Smooth muscle cell (in vitro differentiated cells): ENCODE data around the gene SORBS1. TPM values are rescaled to one million over a fixed set of nuclear protein-coding genes. Genes with fewer than 3 reads are reported as not detected.

Experiments used
- DNase-seq: peaks from one replicate; lab custom pipeline; 2025; ENCODE audit not compliant: unreplicated experiment; lab: John Stamatoyannopoulos, UW
- H2AFZ ChIP-seq: fragments of 200-600 bp; sonication (generic); 2 replicates; pipeline ENCODE4 v1.6.0; 2016; ENCODE audit warnings: antibody characterized with exemption, low read depth, mild to moderate bottlenecking
- H3F3A ChIP-seq: fragments of 200-600 bp; sonication (generic); 2 replicates; pipeline ENCODE4 v1.6.0; 2017; ENCODE audit warnings: antibody characterized with exemption, low read depth
- H3K27ac ChIP-seq: fragments of 200-600 bp; sonication (generic); 2 replicates; pipeline ENCODE4 v1.5.1; 2016; ENCODE audit warnings: low read depth, mild to moderate bottlenecking
- H3K27me3 ChIP-seq: fragments of 200-600 bp; sonication (generic); 2 replicates; pipeline ENCODE4 v1.6.1; 2016; ENCODE audit warnings: low read depth, mild to moderate bottlenecking
- H3K36me3 ChIP-seq: fragments of 200-600 bp; sonication (generic); 2 replicates; pipeline ENCODE4 v1.5.1; 2016; ENCODE audit warnings: low read depth
- H3K4me1 ChIP-seq: fragments of 200-600 bp; sonication (generic); 2 replicates; pipeline ENCODE4 v1.5.1; 2016; ENCODE audit warnings: low read depth
- H3K4me2 ChIP-seq: fragments of 200-600 bp; sonication (generic); 2 replicates; pipeline ENCODE4 v1.6.0; 2016; ENCODE audit warnings: mild to moderate bottlenecking
- H3K4me3 ChIP-seq: fragments of 200-600 bp; sonication (generic); 2 replicates; pipeline ENCODE4 v1.5.1; 2016; ENCODE audit warnings: mild to moderate bottlenecking
- H3K79me2 ChIP-seq: fragments of 200-600 bp; sonication (generic); 2 replicates; pipeline ENCODE4 v1.6.0; 2016; ENCODE audit warnings: low read depth, mild to moderate bottlenecking
- H3K9ac ChIP-seq: fragments of 200-600 bp; sonication (generic); 2 replicates; pipeline ENCODE4 v1.6.0; 2016; ENCODE audit warnings: low read depth
- H3K9me3 ChIP-seq: fragments of 200-600 bp; sonication (generic); replicated peaks from 2 replicates; pipeline ENCODE4 v1.5.1; 2016; ENCODE audit warnings: low read depth
- H4K20me1 ChIP-seq: fragments of 200-600 bp; sonication (generic); 2 replicates; pipeline ENCODE4 v1.6.0; 2016; ENCODE audit warnings: low read depth
- CTCF ChIP-seq: fragments of 200-600 bp; sonication (generic); IDR thresholded peaks from 2 replicates; pipeline ENCODE4 v1.5.1; 2017; ENCODE audit warnings: borderline replicate concordance, mild to moderate bottlenecking, antibody characterized with exemption; ENCODE audit not compliant: insufficient read depth, poor library complexity, severe bottlenecking
- WGBS: methylation state at CpG from one replicate; pipeline ENCODE4 v1.1.7; 2016; ENCODE audit warnings: low lambda C conversion rate; 5-methylcytosine and 5-hydroxymethylcytosine counted together
- polyA plus RNA-seq: library from polyadenylated mRNA; unstranded; fragments of >200 nt; fragmentation: Nextera tagmentation; extraction: Ambion mirVana; gene quantifications from 2 replicates; pipeline ENCODE4 v1.2.1, GENCODE V29; 2016
- total RNA-seq: library from RNA; depleted of rRNA; stranded (reverse); fragments of >200 nt; gene quantifications from 2 replicates; pipeline ENCODE4 v1.2.3, GENCODE V29; 2014

The SORBS1 gene
- total and polyA plus RNA-seq, 2 experiments from 2014 or later = 14.6 to 21.0 TPM

- DNase-seq = no peak
- 91% methylated on average over 16 of the region's 16 CpGs for WGBS
- H3K9me3 ChIP-seq = no peaks in the 10 kb centered on the region
- H3K79me2 ChIP-seq = no peaks in the 10 kb centered on the region
- no peaks in the 10 kb centered on the region for H3F3A ChIP-seq
- H3K27ac ChIP-seq = no peak overlapping the region
- no peaks in the 10 kb centered on the region for H3K36me3 ChIP-seq
- H4K20me1 ChIP-seq = peaks cover 7% of the 10 kb centered on the region
- no peak for TF ChIP-seq CTCF
- no peaks in the 10 kb centered on the region for H3K27me3 ChIP-seq
- H3K4me3 ChIP-seq = no peak overlapping the region
- H3K9ac ChIP-seq = no peak overlapping the region
- no peak overlapping the region for H3K4me2 ChIP-seq
- H2AFZ ChIP-seq = no peak overlapping the region
- no peaks in the 10 kb centered on the region for H3K4me1 ChIP-seq
Observed at GRCh38 chr10:95415621-95416031, 145.5 kb downstream of the SORBS1 start.

DNA sequence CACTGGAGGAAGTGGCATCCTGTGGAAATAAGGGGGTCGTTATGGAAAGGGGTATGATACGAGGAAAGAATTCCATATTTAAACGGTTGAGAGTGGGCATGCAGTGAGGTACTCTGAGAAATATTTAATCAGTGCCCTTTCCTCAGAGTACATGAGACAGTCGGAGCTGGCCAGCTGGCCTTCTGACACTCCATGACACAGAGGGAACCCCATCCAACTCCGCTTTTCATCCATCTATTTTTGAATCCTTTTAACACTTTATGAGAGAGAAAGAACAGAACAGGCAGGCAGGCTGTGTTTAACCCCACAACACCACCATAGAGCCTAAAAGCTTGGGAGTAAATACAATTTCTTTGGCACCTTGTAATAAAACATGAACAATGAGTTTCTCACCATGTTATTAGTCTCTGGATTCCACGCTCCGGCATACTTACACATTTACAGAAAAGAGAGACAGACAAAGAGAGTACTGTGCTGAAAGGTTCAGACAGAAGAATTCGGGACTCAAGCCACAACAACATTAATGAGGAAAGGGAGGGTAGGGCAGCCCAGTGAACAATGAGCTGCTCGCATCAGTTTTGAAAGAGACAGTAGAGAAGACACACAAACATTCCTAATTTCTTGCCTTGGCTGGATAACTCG is 146.2 kb downstream of the SORBS1 start:
- TF ChIP-seq CTCF = no peak
- no peaks in the 10 kb centered on the region for H3K9me3 ChIP-seq
- H3K36me3 ChIP-seq = no peaks in the 10 kb centered on the region
- peaks cover 7% of the 10 kb centered on the region for H4K20me1 ChIP-seq
- H3K4me1 ChIP-seq = peaks cover under 1% of the 10 kb centered on the region
- no peak overlapping the region for H3K4me2 ChIP-seq
- no peak overlapping the region for H2AFZ ChIP-seq
- WGBS = 83% methylated on average over 10 of the region's 10 CpGs
- H3K4me3 ChIP-seq = no peak overlapping the region
- H3K27ac ChIP-seq = no peak overlapping the region
- H3K79me2 ChIP-seq = no peaks in the 10 kb centered on the region
- no peak for DNase-seq
- no peaks in the 10 kb centered on the region for H3F3A ChIP-seq
- no peaks in the 10 kb centered on the region for H3K27me3 ChIP-seq
- H3K9ac ChIP-seq = no peak overlapping the region

DNA sequence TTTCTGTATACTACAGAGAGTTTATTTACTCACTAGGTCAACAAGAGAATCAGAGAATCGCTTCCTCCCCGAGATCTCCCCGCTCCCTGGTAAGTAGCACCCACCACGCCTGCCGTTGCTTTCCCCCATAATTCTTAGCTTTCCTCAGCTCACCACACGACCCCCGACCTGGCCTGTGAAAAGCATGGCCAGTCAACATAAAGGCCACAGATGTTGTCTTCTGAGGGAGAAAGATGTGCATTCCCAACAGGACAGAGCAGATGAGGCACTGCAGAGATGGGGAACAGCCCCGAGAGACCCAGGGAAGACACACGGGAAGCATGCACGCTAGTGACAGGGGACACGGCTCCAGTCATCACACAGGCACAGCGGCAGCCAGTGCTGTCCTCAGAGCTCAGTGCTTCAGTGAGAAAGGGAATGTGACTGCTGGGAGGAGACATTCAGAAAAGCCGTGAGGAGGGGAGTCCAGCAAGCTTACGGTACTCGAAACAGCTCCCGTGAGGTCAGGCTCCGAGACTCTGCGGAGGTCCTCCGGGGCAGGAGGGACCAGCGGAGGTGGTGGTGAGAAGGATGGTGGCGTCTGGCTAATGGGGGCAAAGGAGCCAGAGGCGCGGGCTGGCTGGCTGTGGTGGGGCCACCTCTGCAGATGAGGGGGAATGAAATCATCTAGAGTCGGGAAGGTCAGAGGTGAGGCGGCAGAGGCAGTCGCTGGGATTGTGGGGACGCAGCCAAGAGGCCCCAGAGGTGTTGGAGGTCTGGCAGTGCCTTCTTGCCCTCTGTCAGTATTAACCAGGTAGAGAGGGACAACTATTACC is 146.9 kb downstream of the SORBS1 start:
- H3K27me3 ChIP-seq = no peaks in the 10 kb centered on the region
- no peaks in the 10 kb centered on the region for H3K79me2 ChIP-seq
- H3K36me3 ChIP-seq = no peaks in the 10 kb centered on the region
- H3K9me3 ChIP-seq = no peaks in the 10 kb centered on the region
- no peaks in the 10 kb centered on the region for H3F3A ChIP-seq
- DNase-seq = no peak
- no peak overlapping the region for H3K4me2 ChIP-seq
- H4K20me1 ChIP-seq = peaks cover 7% of the 10 kb centered on the region
- H3K4me3 ChIP-seq = no peak overlapping the region
- WGBS = 95% methylated on average over 27 of the region's 27 CpGs
- H3K4me1 ChIP-seq = peaks cover 8% of the 10 kb centered on the region
- H3K27ac ChIP-seq = no peak overlapping the region
- H3K9ac ChIP-seq = no peak overlapping the region
- no peak overlapping the region for H2AFZ ChIP-seq
- no peak for TF ChIP-seq CTCF
